K562 (cell line): ENCODE data around the gene CCDC148.
"Not testable (repeated sequence)": the region's sequence is repeated elsewhere in the genome, so short reads cannot be mapped to it uniquely, and the experiment has no call there.

ENCODE experiments used
- ATF7 ChIP-seq: fragments of 450-650 bp; IDR thresholded peaks from 2 replicates; pipeline ENCODE4 v1.7.1; 2014; ENCODE audit warnings: mild to moderate bottlenecking, moderate library complexity
- CTCF ChIP-seq, 3 experiments: IDR thresholded peaks in 2 of 3; conservative IDR thresholded peaks in 1 of 3; 2 replicates each; pipeline ENCODE4 v1.5.1; 2011 to 2012; ENCODE audit warnings: low read length in 3 of 3, mild to moderate bottlenecking in 3 of 3, control low read depth in 2 of 3, improper control_type of control experiment in 1 of 3, inconsistent platforms in 1 of 3, low read depth in 1 of 3, mixed read lengths in 1 of 3, moderate library complexity in 1 of 3; ENCODE audit not compliant: insufficient read depth in 2 of 3
- E2F1 ChIP-seq: sonication (generic); formaldehyde crosslinking; IDR thresholded peaks from 2 replicates; pipeline ENCODE4 v1.8.1; 2023; ENCODE audit warnings: mild to moderate bottlenecking, missing genetic modification reagents, moderate library complexity
- FOXJ3 ChIP-seq: sonication (generic); formaldehyde crosslinking; IDR thresholded peaks from 2 replicates; pipeline ENCODE4 v1.4.0; 2020; ENCODE audit warnings: mild to moderate bottlenecking, missing genetic modification reagents
- HBP1 ChIP-seq: fragments of 450-650 bp; formaldehyde crosslinking; IDR thresholded peaks from 2 replicates; pipeline ENCODE4 v1.4.0; 2022; ENCODE audit warnings: missing genetic modification characterization
- MAX ChIP-seq: sonication (generic); formaldehyde crosslinking; IDR thresholded peaks from 2 replicates; pipeline ENCODE4 v1.9.0; 2022; ENCODE audit warnings: mild to moderate bottlenecking, missing genetic modification reagents
- NBN ChIP-seq: fragments of 450-650 bp; IDR thresholded peaks from 2 replicates; pipeline ENCODE4 v1.6.1; 2016; ENCODE audit warnings: low read depth, mild to moderate bottlenecking
- NR2C2 ChIP-seq, 2 experiments: fragments of 200-800 bp in 1 of 2; sonication (Bioruptor generic) in 1 of 2; sonication (generic) in 1 of 2; formaldehyde crosslinking in 1 of 2; IDR thresholded peaks; 2 replicates each; pipeline versions ENCODE4 v1.6.1 to v1.8.0; 2016 to 2022; ENCODE audit warnings: mild to moderate bottlenecking in 1 of 2, missing compliant biosample characterization in 1 of 2, missing genetic modification characterization in 1 of 2, missing genetic modification reagents in 1 of 2
- NR3C1 ChIP-seq: sonication (generic); formaldehyde crosslinking; IDR thresholded peaks from 2 replicates; pipeline ENCODE4 v1.8.1; 2022; ENCODE audit warnings: missing genetic modification reagents
- POLR2AphosphoS5 ChIP-seq: IDR thresholded peaks from 2 replicates; pipeline ENCODE4 v1.6.1; 2011; ENCODE audit warnings: mild to moderate bottlenecking, low read depth, low read length, moderate library complexity; ENCODE audit not compliant: control insufficient read depth, insufficient read depth
- RAD21 ChIP-seq, 2 experiments: fragments of 250-450 bp in 1 of 2; fragments of 450-650 bp in 1 of 2; sonication (Bioruptor Pico) in 1 of 2; formaldehyde crosslinking in 1 of 2; IDR thresholded peaks in 1 of 2; conservative IDR thresholded peaks in 1 of 2; 2 replicates each; pipeline versions ENCODE4 v1.4.0 to v1.8.0; 2020 to 2022; ENCODE audit warnings: mild to moderate bottlenecking in 2 of 2, moderate library complexity in 1 of 2
- RBBP5 ChIP-seq: fragments of 200-600 bp; sonication (generic); IDR thresholded peaks from 2 replicates; pipeline ENCODE4 v1.6.1; 2012; ENCODE audit warnings: borderline replicate concordance, mild to moderate bottlenecking, low read length, control low read depth, inconsistent platforms; ENCODE audit not compliant: insufficient read depth, poor library complexity, severe bottlenecking
- RNF219 ChIP-seq: fragments of 250-450 bp; sonication (Bioruptor Pico); IDR thresholded peaks from 2 replicates; pipeline ENCODE4 v1.5.0; 2022; ENCODE audit warnings: mild to moderate bottlenecking
- ZNF274 ChIP-seq: IDR thresholded peaks from 2 replicates; pipeline ENCODE4 v1.6.1; 2011; ENCODE audit warnings: low read depth, mild to moderate bottlenecking, low read length, moderate library complexity, borderline replicate concordance

- not testable (repeated sequence) for TF ChIP-seq HBP1; ZNF274; POLR2AphosphoS5; FOXJ3 (CRISPR knock-in tag); E2F1 (CRISPR knock-in tag); CTCF (IDR thresholded peaks at IDR 0.05 in 2 of 3, conservative IDR thresholded peaks at IDR 0.05 in 1 of 3; ENCODE audit: insufficient read depth in 2 of 3, low read depth in 1 of 3, low read length in 3 of 3); NR3C1 (CRISPR knock-in tag); ATF7; NR2C2 (CRISPR knock-in tag; IDR thresholded peaks at IDR 0.05); NR2C2 (tag; IDR thresholded peaks at IDR 0.05); RAD21 (CRISPR knock-in tag; conservative IDR thresholded peaks at IDR 0.05 in 1 of 2, IDR thresholded peaks at IDR 0.05 in 1 of 2); RNF219 (CRISPR knock-in tag); MAX (CRISPR knock-in tag); RBBP5; NBN
These were observed 233.5 kb downstream of the CCDC148 start for GRCh38 chr2:158223066-158223465.
